Medulla oblongata (tissue), 1 donor: Measurements from ENCODE around the gene MRPS31.
"Not testable (repeated sequence)": the region's sequence is repeated elsewhere in the genome, so short reads cannot be mapped to it uniquely, and the experiment has no call there.

ENCODE experiments used
- DNase-seq: peaks from one replicate; pipeline ENCODE4 v3.0.0-alpha.2; 2015; ENCODE audit errors: extremely low spot score

The MRPS31 gene

GRCh38 chr13:40789275-40790153, 18.5 kb upstream of the MRPS31 start, which contains the start of gene SLC25A15:
Gene SLC25A15, plus strand, starts transcription at chr13:40789611. Its CDS starts 3,616 bp downstream, at chr13:40793227.
- peak; percentile 37 for DNase-seq

- DNase-seq = not testable (repeated sequence)
These were observed 17.7 kb upstream of the MRPS31 start for GRCh38 chr13:40788540-40789274.

- DNase-seq = no peak
These were observed 16.1 kb upstream of the MRPS31 start for GRCh38 chr13:40787062-40787461.

- DNase-seq = no peak
These were observed 15.6 kb upstream of the MRPS31 start for GRCh38 chr13:40786568-40786996.

- DNase-seq = no peak
These were observed 13.6 kb upstream of the MRPS31 start for GRCh38 chr13:40784540-40784939.

GRCh38 chr13:40782971-40783370, 12.0 kb upstream of the MRPS31 start:
- DNase-seq = not testable (repeated sequence)

- peak; percentile 48 for DNase-seq
These were observed 10.7 kb upstream of the MRPS31 start for GRCh38 chr13:40781717-40782116.

GRCh38 chr13:40780822-40781401, 9.9 kb upstream of the MRPS31 start:
- no peak for DNase-seq

GRCh38 chr13:40779796-40780285, 8.9 kb upstream of the MRPS31 start:
- no peak for DNase-seq

GRCh38 chr13:40779049-40779448, 8.1 kb upstream of the MRPS31 start:
- no peak for DNase-seq

GRCh38 chr13:40777809-40778175, 6.8 kb upstream of the MRPS31 start:
- DNase-seq = no peak

- DNase-seq = peak; percentile 77
These were observed 6.3 kb upstream of the MRPS31 start for GRCh38 chr13:40777166-40777808.

- no peak for DNase-seq
These were observed 5.7 kb upstream of the MRPS31 start for GRCh38 chr13:40776681-40777165.

- no peak for DNase-seq
These were observed 5.2 kb upstream of the MRPS31 start for GRCh38 chr13:40776232-40776631.

GRCh38 chr13:40774672-40775071, 3.7 kb upstream of the MRPS31 start:
- no peak for DNase-seq

- no peak for DNase-seq
These were observed 1.9 kb upstream of the MRPS31 start for GRCh38 chr13:40772765-40773473.

GRCh38 chr13:40770609-40770933, 419 bp downstream of the MRPS31 start:
- no peak for DNase-seq

- no peak for DNase-seq
These were observed 1.0 kb downstream of the MRPS31 start for GRCh38 chr13:40769970-40770369.

- DNase-seq = no peak
These were observed 5.4 kb downstream of the MRPS31 start for GRCh38 chr13:40765602-40766001.

- no peak for DNase-seq
These were observed 6.2 kb downstream of the MRPS31 start for GRCh38 chr13:40764587-40765403.
